ENCODE results near the gene CFL1.
"Not testable (repeated sequence)": the region's sequence is repeated elsewhere in the genome, so short reads cannot be mapped to it uniquely, and the experiment has no call there.

CFL1 gene

GRCh38 chr11:65844231-65844872 is 13.6 kb downstream of the CFL1 start:
- in situ Hi-C loops (cut with HindIII; ENCODE audit: low sequenced_read_pairs) = no loop called here

GRCh38 chr11:65843811-65844210 is 14.2 kb downstream of the CFL1 start:
- in situ Hi-C loops (cut with HindIII; ENCODE audit: low sequenced_read_pairs) = no loop called here

GRCh38 chr11:65842144-65842543 is 15.8 kb downstream of the CFL1 start:
- in situ Hi-C loops (cut with HindIII; ENCODE audit: low sequenced_read_pairs) = no loop called here

GRCh38 chr11:65834202-65834601 is 23.8 kb downstream of the CFL1 start:
- in situ Hi-C loops (cut with HindIII; ENCODE audit: low sequenced_read_pairs) = no loop called here

GRCh38 chr11:65833297-65834030 is 24.5 kb downstream of the CFL1 start, which contains the start of gene SNX32:
TSS of gene SNX32 (plus strand) at chr11:65833963. CDS start at chr11:65834066, 103 bp downstream.
- in situ Hi-C loops (cut with HindIII; ENCODE audit: low sequenced_read_pairs) = no loop called here

GRCh38 chr11:65832231-65832630 is 25.7 kb downstream of the CFL1 start:
- in situ Hi-C loops (cut with HindIII; ENCODE audit: low sequenced_read_pairs) = not testable (repeated sequence)

- in situ Hi-C loops (cut with HindIII; ENCODE audit: low sequenced_read_pairs) = no loop called here
Measured at GRCh38 chr11:65829459-65829858, 28.5 kb downstream of the CFL1 start.

- in situ Hi-C loops (cut with HindIII; ENCODE audit: low sequenced_read_pairs) = no loop called here
Measured at GRCh38 chr11:65826984-65827735, 30.8 kb downstream of the CFL1 start.

- in situ Hi-C loops (cut with HindIII; ENCODE audit: low sequenced_read_pairs) = no loop called here
Measured at GRCh38 chr11:65822776-65823528, 35.0 kb downstream of the CFL1 start.

- in situ Hi-C loops (cut with HindIII; ENCODE audit: low sequenced_read_pairs) = no loop called here
Measured at GRCh38 chr11:65821107-65821506, 36.9 kb downstream of the CFL1 start.

- in situ Hi-C loops (cut with HindIII; ENCODE audit: low sequenced_read_pairs) = loop anchor here (10.0 kb wide), 1 partner anchor 53 kb away; no protein-coding TSS in a partner anchor
Measured at GRCh38 chr11:65817835-65818680, 39.9 kb downstream of the CFL1 start.

- in situ Hi-C loops (cut with HindIII; ENCODE audit: low sequenced_read_pairs) = loop anchor here (10.0 kb wide), 1 partner anchor 53 kb away; no protein-coding TSS in a partner anchor
Measured at GRCh38 chr11:65817312-65817834, 40.6 kb downstream of the CFL1 start.

- in situ Hi-C loops (cut with HindIII; ENCODE audit: low sequenced_read_pairs) = loop anchor here (10.0 kb wide), 1 partner anchor 52 kb away; no protein-coding TSS in a partner anchor
Measured at GRCh38 chr11:65816696-65817095, 41.3 kb downstream of the CFL1 start.

- in situ Hi-C loops (cut with HindIII; ENCODE audit: low sequenced_read_pairs) = loop anchor here (10.0 kb wide), 1 partner anchor 50 kb away; no protein-coding TSS in a partner anchor
Measured at GRCh38 chr11:65814986-65815565, 42.9 kb downstream of the CFL1 start.

- in situ Hi-C loops (cut with HindIII; ENCODE audit: low sequenced_read_pairs) = loop anchor here (10.0 kb wide), 1 partner anchor 50 kb away; no protein-coding TSS in a partner anchor
Measured at GRCh38 chr11:65814131-65814985, 43.6 kb downstream of the CFL1 start.

GRCh38 chr11:65811764-65812475 is 46.1 kb downstream of the CFL1 start:
- in situ Hi-C loops (cut with HindIII; ENCODE audit: low sequenced_read_pairs) = loop anchor here (10.0 kb wide), 1 partner anchor 47 kb away; no protein-coding TSS in a partner anchor
